ENCODE results near the gene ABL1. TPM values are rescaled to one million over a fixed set of nuclear protein-coding genes. Genes with fewer than 3 reads are reported as not detected.

The ABL1 gene
- total RNA-seq, 1 donor from 2014 or later, result 113 TPM

- DNase-seq (ENCODE audit: low read depth) (no peak), FAIRE-seq (no peak)
- H3K4me3 Mint-ChIP-seq (ENCODE audit: unreplicated experiment), result no peak overlapping the region
- peaks cover 7% of the 10 kb centered on the region for H3K4me1 Mint-ChIP-seq (ENCODE audit: low read depth, unreplicated experiment)
- H3K36me3 Mint-ChIP-seq (ENCODE audit: low read depth, unreplicated experiment), result peaks cover 23% of the 10 kb centered on the region
- Histone ChIP-seq H3K9me3 (ENCODE audit: insufficient read depth, low read depth, low read length) (no peaks in the 10 kb centered on the region), H3K4me1 (ENCODE audit: insufficient read depth, low read length) (no peaks in the 10 kb centered on the region), H3K79me2 (ENCODE audit: insufficient read depth, low read length) (peaks cover 52% of the 10 kb centered on the region), H3K9ac (ENCODE audit: low read length) (no peak overlapping the region), H4K20me1 (ENCODE audit: insufficient read depth, low read length) (peaks cover 95% of the 10 kb centered on the region), H3K27me3 (ENCODE audit: insufficient read depth, low read length) (no peaks in the 10 kb centered on the region), H2AFZ (ENCODE audit: low read depth, low read length) (no peak overlapping the region), H3K36me3 (ENCODE audit: insufficient read depth, low read length) (peaks cover 65% of the 10 kb centered on the region), H3K4me3 (ENCODE audit: insufficient read depth, low read depth, low read length) (no peak overlapping the region), H3K27ac (ENCODE audit: low read depth, low read length) (no peak overlapping the region), H3K4me2 (ENCODE audit: low read length) (no peak overlapping the region)
- H3K27ac Mint-ChIP-seq (ENCODE audit: unreplicated experiment), result no peak overlapping the region
- no peaks in the 10 kb centered on the region for H3K9me3 Mint-ChIP-seq (ENCODE audit: unreplicated experiment)
- H3K27me3 Mint-ChIP-seq (ENCODE audit: low read depth, unreplicated experiment), result no peaks in the 10 kb centered on the region
- TF ChIP-seq, protein P1, sequence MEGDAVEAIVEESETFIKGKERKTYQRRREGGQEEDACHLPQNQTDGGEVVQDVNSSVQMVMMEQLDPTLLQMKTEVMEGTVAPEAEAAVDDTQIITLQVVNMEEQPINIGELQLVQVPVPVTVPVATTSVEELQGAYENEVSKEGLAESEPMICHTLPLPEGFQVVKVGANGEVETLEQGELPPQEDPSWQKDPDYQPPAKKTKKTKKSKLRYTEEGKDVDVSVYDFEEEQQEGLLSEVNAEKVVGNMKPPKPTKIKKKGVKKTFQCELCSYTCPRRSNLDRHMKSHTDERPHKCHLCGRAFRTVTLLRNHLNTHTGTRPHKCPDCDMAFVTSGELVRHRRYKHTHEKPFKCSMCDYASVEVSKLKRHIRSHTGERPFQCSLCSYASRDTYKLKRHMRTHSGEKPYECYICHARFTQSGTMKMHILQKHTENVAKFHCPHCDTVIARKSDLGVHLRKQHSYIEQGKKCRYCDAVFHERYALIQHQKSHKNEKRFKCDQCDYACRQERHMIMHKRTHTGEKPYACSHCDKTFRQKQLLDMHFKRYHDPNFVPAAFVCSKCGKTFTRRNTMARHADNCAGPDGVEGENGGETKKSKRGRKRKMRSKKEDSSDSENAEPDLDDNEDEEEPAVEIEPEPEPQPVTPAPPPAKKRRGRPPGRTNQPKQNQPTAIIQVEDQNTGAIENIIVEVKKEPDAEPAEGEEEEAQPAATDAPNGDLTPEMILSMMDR (IDR thresholded peaks at IDR 0.05; ENCODE audit: insufficient read depth, low read depth, low read length), result no peak
Measured at GRCh38 chr9:130884111-130884531, 49.1 kb downstream of the ABL1 start.

GRCh38 chr9:130884542-130885483 lies 49.8 kb downstream of the ABL1 start:
- Mint-ChIP-seq H3K9me3 (ENCODE audit: unreplicated experiment) (no peaks in the 10 kb centered on the region), H3K27me3 (ENCODE audit: low read depth, unreplicated experiment) (no peaks in the 10 kb centered on the region), H3K4me3 (ENCODE audit: unreplicated experiment) (no peak overlapping the region), H3K27ac (ENCODE audit: unreplicated experiment) (peak overlapping the region; percentile 47), H3K36me3 (ENCODE audit: low read depth, unreplicated experiment) (peaks cover 23% of the 10 kb centered on the region), H3K4me1 (ENCODE audit: low read depth, unreplicated experiment) (peaks cover 7% of the 10 kb centered on the region)
- no peak overlapping the region for H3K9ac ChIP-seq (ENCODE audit: low read length)
- peaks cover 58% of the 10 kb centered on the region for H3K36me3 ChIP-seq (ENCODE audit: insufficient read depth, low read length)
- DNase-seq (ENCODE audit: low read depth) (no peak), FAIRE-seq (no peak)
- H3K79me2 ChIP-seq (ENCODE audit: insufficient read depth, low read length), result peaks cover 47% of the 10 kb centered on the region
- no peak overlapping the region for H3K27ac ChIP-seq (ENCODE audit: low read depth, low read length)
- peaks cover 90% of the 10 kb centered on the region for H4K20me1 ChIP-seq (ENCODE audit: insufficient read depth, low read length)
- no peak overlapping the region for H3K4me2 ChIP-seq (ENCODE audit: low read length)
- no peak overlapping the region for H3K4me3 ChIP-seq (ENCODE audit: insufficient read depth, low read depth, low read length)
- no peaks in the 10 kb centered on the region for H3K9me3 ChIP-seq (ENCODE audit: insufficient read depth, low read depth, low read length)
- no peak for TF ChIP-seq EZH2 (IDR thresholded peaks at IDR 0.05; ENCODE audit: insufficient read depth, low read length)
- TF ChIP-seq, protein P1 (IDR thresholded peaks at IDR 0.05; ENCODE audit: insufficient read depth, low read depth, low read length), result no peak
- no peak overlapping the region for H2AFZ ChIP-seq (ENCODE audit: low read depth, low read length)
- H3K27me3 ChIP-seq (ENCODE audit: insufficient read depth, low read length), result no peaks in the 10 kb centered on the region
- no peaks in the 10 kb centered on the region for H3K4me1 ChIP-seq (ENCODE audit: insufficient read depth, low read length)

Measured in astrocyte (in vitro differentiated cells and primary cell).